ENCODE measurements around the gene SATB1. TPM values are rescaled to one million over a fixed set of nuclear protein-coding genes. Genes with fewer than 3 reads are reported as not detected.

SATB1 gene
- total RNA-seq, 1 experiment from 2014 or later = 28.7 TPM

- Histone ChIP-seq H3K9me2 (ENCODE audit: insufficient read depth) (no peaks in the 10 kb centered on the region), H3K4me2 (no peak overlapping the region), H3K79me2 (ENCODE audit: low read depth) (no peaks in the 10 kb centered on the region), H3K9me3 (ENCODE audit: insufficient read depth, low read depth) (no peaks in the 10 kb centered on the region), H3K36me3 (ENCODE audit: low read depth) (0 out of 2 replicates have a peak, but pooled peaks cover 3% of the 10 kb centered on the region), H4K20me1 (ENCODE audit: insufficient read depth) (no peaks in the 10 kb centered on the region), H3K27me3 (ENCODE audit: insufficient read depth, low read depth) (no peaks in the 10 kb centered on the region), H3F3A (ENCODE audit: insufficient read depth, low read depth) (no peaks in the 10 kb centered on the region), H3K4me1 (replicated peaks; ENCODE audit: insufficient read depth) (no peaks in the 10 kb centered on the region), H3K27ac (no peak overlapping the region), H2AFZ (no peak overlapping the region), H3K4me3 (no peak overlapping the region)
- DNase-seq = no peak
- TF ChIP-seq EZH2 (IDR thresholded peaks at IDR 0.05; ENCODE audit: low read depth) = no peak
- intact Hi-C loops (cut with micrococcal nuclease; ENCODE audit: unreplicated experiment) = no loop called here
- ChIA-PET POLR2A (ENCODE audit: unreplicated experiment) (no interaction called here), CTCF (no interaction called here)
- BruUV-seq (replicated peaks) = no TSS peak
Measured at GRCh38 chr3:18346097-18346496, 79.0 kb downstream of the SATB1 start.

- BruUV-seq (replicated peaks) = no TSS peak
- H3K79me2 ChIP-seq (ENCODE audit: low read depth) = no peaks in the 10 kb centered on the region
- no peaks in the 10 kb centered on the region for H3K27me3 ChIP-seq (ENCODE audit: insufficient read depth, low read depth)
- H4K20me1 ChIP-seq (ENCODE audit: insufficient read depth) = no peaks in the 10 kb centered on the region
- ChIA-PET CTCF (no interaction called here), POLR2A (ENCODE audit: unreplicated experiment) (no interaction called here)
- no peaks in the 10 kb centered on the region for H3F3A ChIP-seq (ENCODE audit: insufficient read depth, low read depth)
- H3K27ac ChIP-seq = no peak overlapping the region
- H3K4me3 ChIP-seq = no peak overlapping the region
- H3K9me2 ChIP-seq (ENCODE audit: insufficient read depth) = no peaks in the 10 kb centered on the region
- no peak for DNase-seq
- no peaks in the 10 kb centered on the region for H3K4me1 ChIP-seq (replicated peaks; ENCODE audit: insufficient read depth)
- H3K4me2 ChIP-seq = no peak overlapping the region
- H3K9me3 ChIP-seq (ENCODE audit: insufficient read depth, low read depth) = no peaks in the 10 kb centered on the region
- no peak overlapping the region for H2AFZ ChIP-seq
- 0 out of 2 replicates have a peak, but pooled peaks cover 3% of the 10 kb centered on the region for H3K36me3 ChIP-seq (ENCODE audit: low read depth)
- intact Hi-C loops (cut with micrococcal nuclease; ENCODE audit: unreplicated experiment) = no loop called here
- TF ChIP-seq CTCF (conservative IDR thresholded peaks at IDR 0.05) = no peak
- no peak for TF ChIP-seq EZH2 (IDR thresholded peaks at IDR 0.05; ENCODE audit: low read depth)
Measured at GRCh38 chr3:18345015-18345367, 80.1 kb downstream of the SATB1 start.

- no peaks in the 10 kb centered on the region for H3K27me3 ChIP-seq (ENCODE audit: insufficient read depth, low read depth)
- H3K27ac ChIP-seq = no peak overlapping the region
- no peaks in the 10 kb centered on the region for H3K79me2 ChIP-seq (ENCODE audit: low read depth)
- H3K36me3 ChIP-seq (ENCODE audit: low read depth) = 0 out of 2 replicates have a peak, but pooled peaks cover 3% of the 10 kb centered on the region
- POLR2A ChIA-PET (ENCODE audit: unreplicated experiment) = no interaction called here
- CTCF ChIA-PET = no interaction called here
- intact Hi-C loops (cut with micrococcal nuclease; ENCODE audit: unreplicated experiment) = no loop called here
- TF ChIP-seq CTCF (conservative IDR thresholded peaks at IDR 0.05) (no peak), EZH2 (IDR thresholded peaks at IDR 0.05; ENCODE audit: low read depth) (no peak)
- no TSS peak for BruUV-seq (replicated peaks)
- H3F3A ChIP-seq (ENCODE audit: insufficient read depth, low read depth) = no peaks in the 10 kb centered on the region
- H3K4me1 ChIP-seq (replicated peaks; ENCODE audit: insufficient read depth) = no peaks in the 10 kb centered on the region
- no peak overlapping the region for H3K4me3 ChIP-seq
- no peaks in the 10 kb centered on the region for H4K20me1 ChIP-seq (ENCODE audit: insufficient read depth)
- H3K4me2 ChIP-seq = no peak overlapping the region
- no peaks in the 10 kb centered on the region for H3K9me2 ChIP-seq (ENCODE audit: insufficient read depth)
- H3K9me3 ChIP-seq (ENCODE audit: insufficient read depth, low read depth) = no peaks in the 10 kb centered on the region
- DNase-seq = no peak
- no peak overlapping the region for H2AFZ ChIP-seq
Measured at GRCh38 chr3:18344306-18345014, 80.7 kb downstream of the SATB1 start.

GRCh38 chr3:18343809-18344208, 81.3 kb downstream of the SATB1 start:
- CTCF ChIA-PET = no interaction called here
- Histone ChIP-seq H3K27ac (no peak overlapping the region), H3K27me3 (ENCODE audit: insufficient read depth, low read depth) (no peaks in the 10 kb centered on the region), H3K36me3 (ENCODE audit: low read depth) (0 out of 2 replicates have a peak, but pooled peaks cover 2% of the 10 kb centered on the region), H3K79me2 (ENCODE audit: low read depth) (no peaks in the 10 kb centered on the region), H3F3A (ENCODE audit: insufficient read depth, low read depth) (no peaks in the 10 kb centered on the region), H3K9me3 (ENCODE audit: insufficient read depth, low read depth) (no peaks in the 10 kb centered on the region), H3K4me3 (no peak overlapping the region), H3K4me2 (no peak overlapping the region), H3K9me2 (ENCODE audit: insufficient read depth) (no peaks in the 10 kb centered on the region), H2AFZ (no peak overlapping the region), H3K4me1 (replicated peaks; ENCODE audit: insufficient read depth) (no peaks in the 10 kb centered on the region), H4K20me1 (ENCODE audit: insufficient read depth) (no peaks in the 10 kb centered on the region)
- POLR2A ChIA-PET (ENCODE audit: unreplicated experiment) = no interaction called here
- intact Hi-C loops (cut with micrococcal nuclease; ENCODE audit: unreplicated experiment) = no loop called here
- no peak for DNase-seq
- TF ChIP-seq EZH2 (IDR thresholded peaks at IDR 0.05; ENCODE audit: low read depth) (no peak), CTCF (conservative IDR thresholded peaks at IDR 0.05) (no peak)
- no TSS peak for BruUV-seq (replicated peaks)

Measured in PC-9 (cell line).